CD14-positive monocyte (primary cell): ENCODE measurements around the gene NOTCH3. TPM values are rescaled to one million over a fixed set of nuclear protein-coding genes. Genes with fewer than 3 reads are reported as not detected.

ENCODE experiments used
- DNase-seq, 3 donors: peaks; one replicate each; pipeline ENCODE4 v3.0.0-alpha.2; 2011 to 2022
- H2AFZ ChIP-seq: 2 replicates; pipeline ENCODE4 v1.6.0; 2012; ENCODE audit warnings: mild to moderate bottlenecking, low read depth, low read length, inconsistent platforms; ENCODE audit not compliant: insufficient read depth, poor library complexity, severe bottlenecking
- H3K27ac ChIP-seq, 2 donors: 1 replicate in 1 of 2; 2 replicates in 1 of 2; pipeline ENCODE4 v1.5.1; 2012 to 2013; ENCODE audit warnings: low read length in 2 of 2, control low read depth in 1 of 2, inconsistent platforms in 1 of 2, low read depth in 1 of 2, mild to moderate bottlenecking in 1 of 2
- H3K27me3 ChIP-seq, 2 donors: one replicate each; pipeline versions ENCODE4 v1.6.0 to v1.6.1; 2011 to 2013; ENCODE audit warnings: low read length in 2 of 2; ENCODE audit not compliant: control insufficient read depth in 2 of 2, insufficient read depth in 2 of 2
- H3K36me3 ChIP-seq, 2 donors: replicated peaks in 1 of 2; 1 replicate in 1 of 2; 2 replicates in 1 of 2; pipeline versions ENCODE4 v1.5.1 to v1.6.1; 2012 to 2013; ENCODE audit warnings: low read length in 2 of 2, control low read depth in 1 of 2, inconsistent platforms in 1 of 2, mild to moderate bottlenecking in 1 of 2; ENCODE audit not compliant: insufficient read depth in 2 of 2, control insufficient read depth in 1 of 2
- H3K4me1 ChIP-seq, 2 donors: 1 replicate in 1 of 2; 2 replicates in 1 of 2; pipeline versions ENCODE4 v1.5.1 to v1.6.1; 2012 to 2013; ENCODE audit warnings: low read length in 2 of 2, control low read depth in 1 of 2, inconsistent platforms in 1 of 2, mild to moderate bottlenecking in 1 of 2, moderate library complexity in 1 of 2; ENCODE audit not compliant: insufficient read depth in 2 of 2, control insufficient read depth in 1 of 2
- H3K4me2 ChIP-seq: replicated peaks from 2 replicates; pipeline ENCODE3; 2012; ENCODE audit warnings: low read length, moderate library complexity, mild to moderate bottlenecking; ENCODE audit not compliant: poor library complexity, severe bottlenecking; ENCODE audit errors: extremely low read depth
- H3K4me3 ChIP-seq, 3 experiments: fragments of 200-600 bp in 1 of 3; sonication (generic) in 1 of 3; replicated peaks in 1 of 3; 1 replicate in 2 of 3; 2 replicates in 1 of 3; pipeline ENCODE4 v1.5.1; 2011 to 2013; ENCODE audit warnings: low read length in 3 of 3, mild to moderate bottlenecking in 3 of 3, control low read depth in 2 of 3, low read depth in 2 of 3, inconsistent platforms in 1 of 3, moderate library complexity in 1 of 3
- H3K79me2 ChIP-seq: 2 replicates; pipeline ENCODE4 v1.6.0; 2012; ENCODE audit warnings: mild to moderate bottlenecking, control low read depth, inconsistent platforms, low read length, moderate library complexity; ENCODE audit not compliant: insufficient read depth
- H3K9ac ChIP-seq: 2 replicates; pipeline ENCODE4 v1.6.0; 2017; ENCODE audit warnings: low read length, mild to moderate bottlenecking; ENCODE audit not compliant: insufficient read depth, poor library complexity, severe bottlenecking
- H3K9me3 ChIP-seq, 2 donors: replicated peaks in 1 of 2; 1 replicate in 1 of 2; 2 replicates in 1 of 2; pipeline versions ENCODE4 v1.5.1 to v1.6.1; 2012 to 2013; ENCODE audit warnings: low read length in 2 of 2, control low read depth in 1 of 2; ENCODE audit not compliant: control insufficient read depth in 1 of 2, insufficient read depth in 1 of 2
- H4K20me1 ChIP-seq: 2 replicates; pipeline ENCODE4 v1.6.0; 2012; ENCODE audit warnings: mild to moderate bottlenecking, low read length, control low read depth, moderate library complexity; ENCODE audit not compliant: insufficient read depth
- H3K27ac Mint-ChIP-seq, 7 donors: one replicate each; pipeline ENCODE4 v1.8.0; 2020; ENCODE audit warnings: mild to moderate bottlenecking in 7 of 7, mixed read lengths in 7 of 7, moderate library complexity in 6 of 7, inconsistent platforms in 2 of 7
- H3K27me3 Mint-ChIP-seq, 3 donors: one replicate each; pipeline ENCODE4 v1.8.0; 2021 to 2022; ENCODE audit warnings: low read depth in 3 of 3, mild to moderate bottlenecking in 3 of 3, mixed read lengths in 3 of 3, moderate library complexity in 3 of 3, inconsistent platforms in 1 of 3
- H3K36me3 Mint-ChIP-seq, 2 donors: one replicate each; pipeline ENCODE4 v1.8.0; 2020; ENCODE audit warnings: mixed read lengths in 2 of 2, inconsistent platforms in 1 of 2, mild to moderate bottlenecking in 1 of 2
- H3K4me1 Mint-ChIP-seq: one replicate; pipeline ENCODE4 v1.8.0; 2020; ENCODE audit warnings: mild to moderate bottlenecking, mixed read lengths
- H3K4me3 Mint-ChIP-seq, 2 donors: one replicate each; pipeline ENCODE4 v1.8.0; 2020; ENCODE audit warnings: mild to moderate bottlenecking in 2 of 2, mixed read lengths in 2 of 2, moderate library complexity in 1 of 2
- H3K9me3 Mint-ChIP-seq, 7 donors: one replicate each; pipeline ENCODE4 v1.8.0; 2020 to 2022; ENCODE audit warnings: mixed read lengths in 7 of 7, mild to moderate bottlenecking in 6 of 7, moderate library complexity in 6 of 7, inconsistent platforms in 2 of 7
- WGBS: methylation state at CpG from one replicate; pipeline ENCODE4 v1.1.5; 2013; ENCODE audit warnings: missing lambda C conversion rate; ENCODE audit not compliant: insufficient coverage; 5-methylcytosine and 5-hydroxymethylcytosine counted together
- intact Hi-C, 2 donors: fragments of 100-400 bp; cut with micrococcal nuclease; formaldehyde crosslinking; loops; one replicate each; pipeline versions ENCODE4 v1.15.0 to v1.15.1; 2023
- polyA plus RNA-seq, 3 donors: library from polyadenylated mRNA; depleted of rRNA in 1 of 3; unstranded in 2 of 3; stranded (reverse) in 1 of 3; fragments of 300-500 nt in 2 of 3; fragments of >200 nt in 1 of 3; fragmentation: Illumina TruSeq in 2 of 3; gene quantifications; 1 replicate in 2 of 3; 2 replicates in 1 of 3; pipeline ENCODE4 v1.2.3, GENCODE V29; 2012 to 2021
- TF ChIP-seq, protein P1 (sequence below): fragments of 200-600 bp; IDR thresholded peaks from one replicate; pipeline ENCODE4 v1.8.0; 2022; ENCODE audit warnings: antibody characterized with exemption, mild to moderate bottlenecking

The NOTCH3 gene
- polyA plus RNA-seq, 3 donors = 0.05 to 0.51 TPM; not detected in 1

DNA sequence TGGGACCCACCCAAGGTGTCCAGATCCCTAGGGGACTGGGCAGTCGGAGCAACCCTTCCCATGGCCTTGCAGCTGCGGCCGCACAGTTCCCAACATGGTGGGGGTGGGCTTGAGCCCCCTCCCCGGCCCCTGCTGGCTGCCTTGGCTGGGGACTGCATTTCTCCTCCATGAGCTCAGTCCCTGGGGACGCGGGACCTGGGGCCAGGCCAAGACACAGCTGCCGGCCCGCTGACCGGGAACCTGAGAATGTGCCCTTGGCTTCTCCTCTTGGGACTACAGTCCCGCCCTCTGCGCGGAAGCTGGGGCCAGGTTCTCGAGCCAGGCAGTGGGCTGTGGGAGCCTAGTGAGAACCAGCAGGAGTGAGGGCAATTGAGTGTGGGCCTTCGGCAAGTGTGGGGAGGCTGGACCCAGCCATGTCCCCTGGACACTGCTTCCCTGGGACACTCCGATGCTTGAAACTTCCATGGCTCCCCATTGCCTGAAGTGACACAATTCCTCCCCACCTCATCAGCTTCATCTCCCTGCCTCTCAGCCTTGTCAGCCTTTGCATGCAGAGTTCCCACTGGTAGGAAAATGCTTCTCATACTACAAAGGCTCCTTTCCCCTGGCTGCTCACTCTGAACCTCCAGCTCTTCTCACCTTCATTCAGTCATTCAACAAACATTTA, 13.1 kb upstream of the NOTCH3 start:
- TF ChIP-seq, protein P1, sequence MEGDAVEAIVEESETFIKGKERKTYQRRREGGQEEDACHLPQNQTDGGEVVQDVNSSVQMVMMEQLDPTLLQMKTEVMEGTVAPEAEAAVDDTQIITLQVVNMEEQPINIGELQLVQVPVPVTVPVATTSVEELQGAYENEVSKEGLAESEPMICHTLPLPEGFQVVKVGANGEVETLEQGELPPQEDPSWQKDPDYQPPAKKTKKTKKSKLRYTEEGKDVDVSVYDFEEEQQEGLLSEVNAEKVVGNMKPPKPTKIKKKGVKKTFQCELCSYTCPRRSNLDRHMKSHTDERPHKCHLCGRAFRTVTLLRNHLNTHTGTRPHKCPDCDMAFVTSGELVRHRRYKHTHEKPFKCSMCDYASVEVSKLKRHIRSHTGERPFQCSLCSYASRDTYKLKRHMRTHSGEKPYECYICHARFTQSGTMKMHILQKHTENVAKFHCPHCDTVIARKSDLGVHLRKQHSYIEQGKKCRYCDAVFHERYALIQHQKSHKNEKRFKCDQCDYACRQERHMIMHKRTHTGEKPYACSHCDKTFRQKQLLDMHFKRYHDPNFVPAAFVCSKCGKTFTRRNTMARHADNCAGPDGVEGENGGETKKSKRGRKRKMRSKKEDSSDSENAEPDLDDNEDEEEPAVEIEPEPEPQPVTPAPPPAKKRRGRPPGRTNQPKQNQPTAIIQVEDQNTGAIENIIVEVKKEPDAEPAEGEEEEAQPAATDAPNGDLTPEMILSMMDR = no peak
- peak overlapping the region in 1 of 2 donors; percentile 4 for H3K4me3 Mint-ChIP-seq
- peak overlapping the region in 2 of 7 donors; percentile 24 to 50 for H3K27ac Mint-ChIP-seq
- Histone ChIP-seq H3K9me3 (no peaks in the 10 kb centered on the region), H4K20me1 (no peaks in the 10 kb centered on the region), H3K27ac (no peak overlapping the region), H3K4me1 (peaks cover 42 to 44% of the 10 kb centered on the region in 2 donors), H3K4me2 (no peak overlapping the region), H3K36me3 (no peaks in the 10 kb centered on the region), H3K9ac (no peak overlapping the region), H3K4me3 (no peak overlapping the region), H3K27me3 (no peaks in the 10 kb centered on the region), H2AFZ (no peak overlapping the region), H3K79me2 (no peaks in the 10 kb centered on the region)
- intact Hi-C loops = no loop called here
- no peaks in the 10 kb centered on the region for H3K36me3 Mint-ChIP-seq
- no peak for DNase-seq
- 96% methylated on average over 14 of the region's 15 CpGs for WGBS
- no peaks in the 10 kb centered on the region for H3K9me3 Mint-ChIP-seq
- H3K4me1 Mint-ChIP-seq = peaks cover 40% of the 10 kb centered on the region
- peaks cover 0 to 9% (median 2%) of the 10 kb centered on the region in 3 donors for H3K27me3 Mint-ChIP-seq

DNA sequence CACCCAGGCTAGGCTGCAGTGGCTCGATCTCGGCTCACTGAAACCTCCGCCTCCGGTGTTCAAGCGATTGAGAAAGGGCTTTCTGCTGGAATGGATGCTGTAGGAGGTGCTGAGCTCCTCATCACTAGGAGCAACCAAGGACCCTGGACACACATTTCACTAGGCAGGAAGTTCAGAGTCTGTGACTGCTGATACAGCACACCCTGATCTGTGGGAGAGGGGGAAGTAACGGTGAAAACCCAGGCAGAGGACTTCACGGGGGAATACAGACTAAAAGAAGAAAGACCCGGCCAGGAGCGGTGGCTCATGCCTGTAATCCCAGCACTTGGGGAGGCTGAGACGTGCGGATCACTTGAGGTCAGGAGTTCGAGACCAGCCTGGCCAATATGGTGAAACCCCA, 11.9 kb upstream of the NOTCH3 start:
- peaks cover 0 to 6% (median 2%) of the 10 kb centered on the region in 3 donors for H3K27me3 Mint-ChIP-seq
- Histone ChIP-seq H4K20me1 (no peaks in the 10 kb centered on the region), H3K27ac (peak overlapping the region in 1 of 2 donors; percentile 38), H3K36me3 (no peaks in the 10 kb centered on the region), H3K9me3 (no peaks in the 10 kb centered on the region), H2AFZ (no peak overlapping the region), H3K79me2 (no peaks in the 10 kb centered on the region), H3K4me1 (peaks cover 45 to 52% of the 10 kb centered on the region in 2 donors), H3K4me2 (no peak overlapping the region), H3K27me3 (no peaks in the 10 kb centered on the region), H3K4me3 (no peak overlapping the region), H3K9ac (no peak overlapping the region)
- no peaks in the 10 kb centered on the region for H3K9me3 Mint-ChIP-seq
- intact Hi-C loops = no loop called here
- no peaks in the 10 kb centered on the region for H3K36me3 Mint-ChIP-seq
- H3K4me3 Mint-ChIP-seq = peak overlapping the region in 1 of 2 donors; percentile 39
- TF ChIP-seq, protein P1 = no peak
- H3K27ac Mint-ChIP-seq = peak overlapping the region in 5 of 7 donors; percentile 19 to 85 (median 78)
- peaks cover 44% of the 10 kb centered on the region for H3K4me1 Mint-ChIP-seq
- DNase-seq = peak in 2 of 3 donors; percentile 40 to 45
- WGBS = 75% methylated on average over 2 of the region's 12 CpGs
